ENCODE results near the gene RAB11FIP4.
"Not testable (repeated sequence)": the region's sequence is repeated elsewhere in the genome, so short reads cannot be mapped to it uniquely, and the experiment has no call there.

The RAB11FIP4 gene

GRCh38 chr17:31391496-31391949 lies at the start of gene RAB11FIP4:
Gene RAB11FIP4, plus strand, starts transcription at chr17:31391675. Its CDS starts 178 bp downstream, at chr17:31391853.
- DNase-seq (ENCODE audit: extremely low read depth in 1 of 2, low read depth in 1 of 2): no peak

GRCh38 chr17:31345191-31345747 lies 46.2 kb upstream of the RAB11FIP4 start:
- DNase-seq (ENCODE audit: extremely low read depth in 1 of 2, low read depth in 1 of 2): not testable (repeated sequence)

GRCh38 chr17:31349454-31349853 lies 42.0 kb upstream of the RAB11FIP4 start:
- no peak for DNase-seq (ENCODE audit: extremely low read depth in 1 of 2, low read depth in 1 of 2)

DNA sequence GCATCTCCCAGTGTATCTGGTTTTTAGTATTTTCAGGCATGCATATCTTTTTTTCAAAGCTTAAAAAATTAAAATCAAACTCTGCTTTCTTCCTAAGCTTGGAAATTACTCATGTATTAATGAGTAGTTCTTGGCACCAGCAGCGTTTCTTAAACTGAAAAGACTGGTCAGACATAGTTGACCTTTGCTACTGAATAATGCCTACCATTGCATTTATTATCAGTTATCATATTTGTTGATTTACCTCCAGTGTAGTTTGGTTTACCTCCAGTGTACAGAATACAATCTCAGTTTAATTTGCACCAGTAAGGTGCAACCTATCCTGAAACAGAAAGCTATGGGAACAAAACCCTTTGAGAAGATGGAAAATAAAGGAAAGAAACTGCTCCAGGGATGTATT lies 35.5 kb upstream of the RAB11FIP4 start:
- DNase-seq (ENCODE audit: extremely low read depth in 1 of 2, low read depth in 1 of 2): no peak

DNA sequence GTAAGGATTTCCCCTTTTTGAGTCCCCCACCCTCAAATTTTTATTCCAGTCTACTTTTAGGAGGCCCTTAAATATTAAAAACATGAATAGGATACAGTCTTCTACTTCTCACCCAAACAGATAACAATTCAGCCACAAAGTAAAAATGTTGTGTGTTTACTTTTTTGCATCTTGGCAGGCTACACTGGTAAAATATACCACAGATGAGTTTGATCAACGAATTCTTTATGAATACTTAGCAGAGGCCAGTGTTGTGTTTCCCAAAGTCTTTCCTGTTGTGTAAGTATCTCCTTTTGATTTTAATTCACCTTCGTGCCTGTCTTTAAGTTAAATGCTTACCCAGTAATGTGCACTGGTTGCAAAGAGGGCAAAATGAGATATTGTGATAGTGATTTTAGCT lies 34.4 kb upstream of the RAB11FIP4 start:
- no peak for DNase-seq (ENCODE audit: extremely low read depth in 1 of 2, low read depth in 1 of 2)

DNA sequence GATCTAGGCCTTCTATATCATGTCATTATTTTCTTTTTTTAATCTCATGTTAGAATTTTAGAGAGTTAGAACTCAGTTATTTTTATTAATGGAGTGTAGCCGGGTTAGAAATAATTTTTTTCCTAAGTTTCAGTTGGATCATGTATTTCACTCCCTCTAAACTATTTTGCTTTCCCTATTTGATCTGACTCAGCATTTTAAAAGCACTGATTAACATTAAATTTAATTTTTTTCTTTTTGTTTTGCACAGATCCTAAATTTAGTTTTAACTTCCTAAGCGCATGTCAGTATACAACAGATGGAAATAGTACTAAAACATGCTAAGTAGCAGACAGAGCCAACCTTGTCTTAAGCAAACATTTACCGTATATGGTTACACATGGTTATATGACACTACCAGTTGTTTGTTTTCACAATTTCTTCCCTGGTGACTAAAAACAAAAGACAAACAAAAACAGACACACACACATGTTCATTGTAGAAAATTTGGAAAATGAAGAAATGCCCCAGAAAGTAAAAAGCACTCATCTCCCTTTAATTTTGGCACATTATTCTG lies 33.6 kb upstream of the RAB11FIP4 start:
- DNase-seq (ENCODE audit: extremely low read depth in 1 of 2, low read depth in 1 of 2): no peak

- no peak for DNase-seq (ENCODE audit: extremely low read depth in 1 of 2, low read depth in 1 of 2)
Observed at GRCh38 chr17:31364012-31364411, 27.5 kb upstream of the RAB11FIP4 start.

DNA sequence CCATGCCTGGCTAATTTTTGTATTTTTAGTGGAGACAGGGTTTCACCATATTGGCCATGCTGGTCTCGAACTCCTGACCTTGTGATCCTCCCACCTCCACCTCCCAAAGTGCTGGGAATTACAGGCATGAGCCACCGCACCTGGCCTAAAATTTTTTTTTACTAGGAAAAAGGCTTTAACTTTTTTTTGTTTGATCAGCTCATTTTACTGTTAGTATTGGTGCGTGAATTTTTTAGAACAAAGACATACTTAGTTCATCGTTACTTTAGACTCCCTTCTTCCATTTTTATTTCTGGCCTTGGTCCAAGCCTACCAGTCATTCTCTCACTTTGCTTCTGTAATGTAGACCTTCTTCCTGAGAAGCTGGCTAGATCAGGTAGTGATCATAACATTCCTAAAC lies 25.4 kb upstream of the RAB11FIP4 start:
- DNase-seq (ENCODE audit: extremely low read depth in 1 of 2, low read depth in 1 of 2): no peak

- DNase-seq (ENCODE audit: extremely low read depth in 1 of 2, low read depth in 1 of 2): no peak
Observed at GRCh38 chr17:31369266-31369665, 22.2 kb upstream of the RAB11FIP4 start.

GRCh38 chr17:31371511-31372097 lies 19.9 kb upstream of the RAB11FIP4 start:
- no peak for DNase-seq (ENCODE audit: extremely low read depth in 1 of 2, low read depth in 1 of 2)

DNA sequence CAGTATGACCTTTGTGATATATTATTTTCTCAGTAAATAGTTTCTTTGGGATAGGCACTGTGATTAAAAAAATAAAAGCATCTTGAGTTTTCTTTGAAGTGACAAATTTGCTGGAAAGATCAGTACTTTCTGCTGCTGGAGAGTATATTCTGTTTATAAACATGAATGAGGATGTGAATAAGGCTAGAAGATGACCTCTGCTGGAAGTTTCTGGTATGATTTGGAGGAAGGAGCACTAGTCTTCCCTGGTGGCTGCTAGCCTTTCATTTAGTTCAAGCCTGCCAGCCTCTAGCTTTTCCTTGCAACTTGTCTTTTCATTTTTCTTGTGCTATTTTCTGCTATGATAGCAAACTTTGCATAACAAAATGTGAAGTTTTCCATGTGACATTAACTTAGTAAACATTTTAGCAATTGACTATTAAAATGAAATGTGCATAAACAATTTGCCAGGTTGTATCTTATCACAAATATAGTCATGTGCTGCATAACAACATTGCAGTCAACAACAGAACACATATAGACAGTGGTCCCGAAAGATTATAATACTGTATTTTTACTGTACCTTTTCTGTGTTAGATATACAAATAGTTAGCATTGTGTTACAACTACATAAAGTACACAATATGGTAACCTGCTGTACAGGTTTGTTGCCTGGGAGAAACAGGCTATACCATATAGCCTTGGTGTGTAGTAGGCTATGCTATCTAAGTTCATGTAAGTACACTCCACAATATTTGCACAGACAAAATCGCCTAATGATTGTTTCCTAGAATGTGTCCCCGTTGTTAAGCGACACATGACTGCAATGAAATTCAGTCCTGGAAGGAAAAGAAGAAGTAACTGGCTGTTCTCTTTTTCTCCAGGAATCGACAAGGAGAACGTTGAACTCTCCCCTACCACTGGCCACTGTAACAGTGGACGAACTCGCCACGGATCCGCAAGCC lies 18.1 kb upstream of the RAB11FIP4 start:
- DNase-seq (ENCODE audit: extremely low read depth in 1 of 2, low read depth in 1 of 2): no peak

DNA sequence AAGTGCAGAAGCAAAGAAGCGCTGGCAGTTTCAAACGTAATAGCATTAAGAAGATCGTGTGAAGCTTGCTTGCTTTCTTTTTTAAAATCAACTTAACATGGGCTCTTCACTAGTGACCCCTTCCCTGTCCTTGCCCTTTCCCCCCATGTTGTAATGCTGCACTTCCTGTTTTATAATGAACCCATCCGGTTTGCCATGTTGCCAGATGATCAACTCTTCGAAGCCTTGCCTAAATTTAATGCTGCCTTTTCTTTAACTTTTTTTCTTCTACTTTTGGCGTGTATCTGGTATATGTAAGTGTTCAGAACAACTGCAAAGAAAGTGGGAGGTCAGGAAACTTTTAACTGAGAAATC lies 17.4 kb upstream of the RAB11FIP4 start:
- no peak for DNase-seq (ENCODE audit: extremely low read depth in 1 of 2, low read depth in 1 of 2)

- DNase-seq (ENCODE audit: extremely low read depth in 1 of 2, low read depth in 1 of 2): no peak
Observed at GRCh38 chr17:31374503-31374902, 17.0 kb upstream of the RAB11FIP4 start.

DNA sequence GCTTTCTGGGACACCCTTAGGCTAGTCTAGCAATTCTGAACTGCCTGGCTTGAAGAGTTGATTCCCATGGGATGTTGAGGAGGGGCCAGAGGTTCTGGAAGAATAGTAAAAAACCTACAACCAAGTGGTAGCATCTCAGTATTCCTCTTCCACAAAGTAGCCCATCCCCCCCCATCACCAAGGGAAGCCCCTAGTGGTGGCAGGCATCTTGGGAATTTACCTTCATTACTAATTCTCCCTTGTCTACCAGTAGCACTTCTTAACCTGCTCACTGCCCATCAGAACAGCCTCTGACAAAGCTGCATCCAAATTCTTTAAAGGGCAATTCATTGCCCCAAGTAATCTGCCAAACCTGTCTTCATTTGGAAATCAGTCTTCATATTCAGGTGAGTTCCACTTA lies 12.8 kb upstream of the RAB11FIP4 start:
- DNase-seq (ENCODE audit: extremely low read depth in 1 of 2, low read depth in 1 of 2): no peak

DNA sequence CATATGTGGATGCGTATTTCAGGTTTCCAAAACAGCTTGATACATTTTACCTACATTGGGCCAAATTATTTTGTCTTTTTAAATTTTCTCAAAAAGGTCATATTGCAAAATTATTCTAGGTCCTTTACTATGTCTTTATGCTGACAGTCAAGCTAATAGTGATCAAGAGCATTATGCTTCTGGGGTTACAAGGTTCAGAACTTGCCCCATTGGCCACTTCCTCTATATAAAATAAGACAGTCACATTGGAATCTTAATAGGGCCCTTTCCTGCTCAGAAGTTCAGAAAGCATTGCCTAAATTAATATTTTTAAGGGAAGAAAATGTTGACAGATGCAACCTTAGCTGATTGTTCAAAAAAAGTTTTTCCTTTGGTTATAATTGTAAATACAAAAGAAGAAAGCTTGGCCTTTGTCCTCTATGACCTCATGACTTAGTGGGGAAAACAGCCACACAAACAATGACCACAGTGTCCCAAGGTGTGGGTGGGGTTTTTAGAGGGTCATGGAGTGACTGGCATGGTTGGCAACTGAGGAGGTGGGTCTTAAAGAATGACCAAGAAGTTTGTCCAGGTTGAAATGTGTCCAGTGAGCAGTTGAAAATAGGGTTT lies 11.8 kb upstream of the RAB11FIP4 start:
- DNase-seq (ENCODE audit: extremely low read depth in 1 of 2, low read depth in 1 of 2): no peak

GRCh38 chr17:31381165-31381668 lies 10.3 kb upstream of the RAB11FIP4 start:
- DNase-seq (ENCODE audit: extremely low read depth in 1 of 2, low read depth in 1 of 2): no peak

DNA sequence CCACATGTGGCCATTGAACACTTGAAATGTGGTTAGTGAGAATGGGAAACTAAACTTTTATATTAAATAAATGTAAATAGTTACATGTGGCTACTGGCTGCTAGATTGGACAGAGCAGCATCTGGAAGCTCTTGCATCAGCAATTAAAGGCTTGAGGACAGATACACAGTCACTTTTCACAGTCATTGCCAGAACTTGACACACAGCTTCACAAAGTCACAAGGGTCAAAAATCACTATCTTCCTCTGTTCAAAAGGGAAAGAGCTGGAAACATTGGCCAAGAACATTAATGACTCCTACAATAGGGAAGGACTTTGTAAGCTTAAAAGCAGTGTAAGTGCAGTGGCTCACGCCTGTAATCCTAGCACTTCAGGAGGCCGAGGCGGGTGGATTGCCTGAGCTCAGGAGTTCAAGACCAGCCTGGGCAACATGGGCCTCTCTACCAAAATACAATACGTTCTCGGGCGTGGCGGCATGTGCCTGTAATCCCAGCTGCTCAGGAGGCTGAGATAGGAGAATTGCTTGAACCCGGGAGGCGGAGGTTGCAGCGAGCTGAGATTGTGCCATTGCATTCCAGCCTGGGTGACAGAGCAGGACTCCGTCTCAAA lies 8.7 kb upstream of the RAB11FIP4 start:
- DNase-seq (ENCODE audit: extremely low read depth in 1 of 2, low read depth in 1 of 2): not testable (repeated sequence)

GRCh38 chr17:31383488-31383887 lies 8.0 kb upstream of the RAB11FIP4 start:
- DNase-seq (ENCODE audit: extremely low read depth in 1 of 2, low read depth in 1 of 2): not testable (repeated sequence)

GRCh38 chr17:31385428-31386285 lies 5.8 kb upstream of the RAB11FIP4 start:
- DNase-seq (ENCODE audit: extremely low read depth in 1 of 2, low read depth in 1 of 2): no peak
